ENCODE measurements around the gene ZFP2.
"Not testable (repeated sequence)": the region's sequence is repeated elsewhere in the genome, so short reads cannot be mapped to it uniquely, and the experiment has no call there.

Gene ZFP2

GRCh38 chr5:178895615-178896571, at the start of gene ZFP2:
TSS of gene ZFP2 (plus strand) at chr5:178895913. CDS start at chr5:178931314, 35,401 bp downstream.
- H3K27ac ChIP-seq = no peak within 1 kb of the TSS
- peaks cover 94 to 98% (median 96%) of the 10 kb centered on the region in 11 experiments for H3K9me3 ChIP-seq (replicated peaks in 1 of 11)
- H3K27me3 ChIP-seq = peaks cover 11 to 35% (median 24%) of the 10 kb centered on the region in 11 experiments
- H3K36me3 ChIP-seq = peaks cover 21 to 85% (median 57%) of the 10 kb centered on the region in 11 experiments
- no peaks in the 10 kb centered on the region for H4K20me1 ChIP-seq
- H3K4me2 ChIP-seq = peak within 1 kb of the TSS; percentile 30 to 67 (median 51); a peak in 20 of 22 replicates
- no peak for TF ChIP-seq Cebpa-rat (IDR thresholded peaks at IDR 0.05)
- H3K4me3 ChIP-seq = peak within 1 kb of the TSS; percentile 44 to 65 (median 56)
- peaks cover 0 to 4% (median 0%) of the 10 kb centered on the region in 10 experiments; a peak in 5 of 20 replicates for H3K4me1 ChIP-seq
- H3K9ac ChIP-seq = peak within 1 kb of the TSS in 9 of 11 experiments; percentile 6 to 61 (median 42); a peak in 9 of 22 replicates

GRCh38 chr5:178849316-178849715, 46.4 kb upstream of the ZFP2 start:
- peak overlapping the region in 4 of 11 experiments; percentile 6 to 36 (median 22); a peak in 4 of 22 replicates for H3K4me2 ChIP-seq
- H3K9ac ChIP-seq = no peak overlapping the region
- TF ChIP-seq Cebpa-rat (IDR thresholded peaks at IDR 0.05) = no peak
- H3K27me3 ChIP-seq = no peaks in the 10 kb centered on the region
- H3K36me3 ChIP-seq = no peaks in the 10 kb centered on the region
- no peaks in the 10 kb centered on the region for H4K20me1 ChIP-seq
- no peak overlapping the region for H3K4me3 ChIP-seq
- H3K27ac ChIP-seq = no peak overlapping the region
- peaks cover 0 to 34% (median 5%) of the 10 kb centered on the region in 11 experiments; a peak in 10 of 22 replicates for H3K9me3 ChIP-seq (replicated peaks in 1 of 11)
- H3K4me1 ChIP-seq = peaks cover 0 to 15% (median 2%) of the 10 kb centered on the region in 10 experiments; a peak in 6 of 20 replicates

GRCh38 chr5:178851951-178852350, 43.8 kb upstream of the ZFP2 start:
- H3K4me1 ChIP-seq = peaks cover 0 to 15% (median 2%) of the 10 kb centered on the region in 10 experiments; a peak in 6 of 20 replicates
- H3K27me3 ChIP-seq = no peaks in the 10 kb centered on the region
- H4K20me1 ChIP-seq = no peaks in the 10 kb centered on the region
- no peaks in the 10 kb centered on the region for H3K36me3 ChIP-seq
- no peak overlapping the region for H3K27ac ChIP-seq
- no peak overlapping the region for H3K4me2 ChIP-seq
- no peak overlapping the region for H3K9ac ChIP-seq
- H3K4me3 ChIP-seq = no peak overlapping the region
- no peak for TF ChIP-seq Cebpa-rat (IDR thresholded peaks at IDR 0.05)
- peaks cover 0 to 34% (median 5%) of the 10 kb centered on the region in 11 experiments; a peak in 10 of 22 replicates for H3K9me3 ChIP-seq (replicated peaks in 1 of 11)

GRCh38 chr5:178854284-178854683, 41.4 kb upstream of the ZFP2 start:
- Histone ChIP-seq H3K9me3 (replicated peaks in 1 of 11) (peaks cover 0 to 43% (median 10%) of the 10 kb centered on the region in 11 experiments; a peak in 10 of 22 replicates), H3K4me2 (no peak overlapping the region), H3K27me3 (no peaks in the 10 kb centered on the region), H3K36me3 (no peaks in the 10 kb centered on the region), H3K27ac (no peak overlapping the region), H3K4me1 (peaks cover 0 to 16% (median 6%) of the 10 kb centered on the region in 10 experiments; a peak in 10 of 20 replicates), H3K9ac (no peak overlapping the region), H4K20me1 (no peaks in the 10 kb centered on the region), H3K4me3 (no peak overlapping the region)
- no peak for TF ChIP-seq Cebpa-rat (IDR thresholded peaks at IDR 0.05)

DNA sequence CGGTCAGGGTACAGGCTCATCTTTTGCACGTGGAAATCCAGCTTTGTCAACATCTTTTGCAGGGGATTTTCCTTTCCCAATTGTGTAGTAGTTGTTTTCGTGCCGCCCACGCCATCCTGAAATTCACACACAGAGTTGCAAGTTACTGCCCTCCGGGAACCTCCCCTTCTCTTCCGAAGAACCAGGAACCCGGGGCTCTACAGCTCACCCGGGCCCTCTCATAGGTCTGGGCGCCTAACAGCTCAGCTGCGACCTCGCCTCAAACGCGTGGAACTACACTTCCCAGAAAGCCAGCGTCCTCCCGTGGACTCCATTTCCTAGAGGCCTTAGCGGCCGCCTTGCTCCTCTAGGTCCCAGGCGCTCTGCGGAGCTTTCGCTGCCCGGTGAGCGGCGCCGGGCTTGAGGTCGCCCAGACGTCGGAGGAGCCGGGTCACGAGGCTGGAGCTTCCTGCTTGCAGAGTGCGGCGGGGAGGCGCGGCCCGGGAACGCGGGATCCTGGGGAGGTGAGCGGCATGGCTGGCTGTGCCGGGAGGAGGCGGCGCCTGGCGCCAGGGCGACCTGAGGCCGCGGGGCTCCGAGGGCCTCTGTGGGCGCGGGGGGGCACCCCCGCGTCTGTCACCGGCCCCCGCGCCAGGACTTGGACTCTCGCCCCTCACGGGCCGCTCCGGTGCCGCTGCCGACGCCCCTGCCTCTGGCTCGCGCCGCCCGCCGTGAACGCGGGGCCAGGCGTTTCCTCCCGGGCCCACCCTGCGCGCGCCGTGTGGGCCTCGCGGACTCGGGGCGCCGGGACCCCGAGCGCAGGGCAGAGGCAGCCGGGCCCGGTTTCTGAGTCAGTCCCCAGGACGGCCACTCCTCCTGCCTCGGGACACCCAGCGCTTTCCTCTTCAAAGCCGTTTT, 35.8 kb upstream of the ZFP2 start, which contains the start of gene ZNF354B:
TSS of gene ZNF354B (plus strand) at position 329 of the 897 bp plus-strand sequence. CDS start 1,095 bp downstream, outside the sequence.
- Histone ChIP-seq H3K27ac (peak within 1 kb of the TSS; percentile 88 to 95 (median 92)), H3K9ac (peak within 1 kb of the TSS; percentile 88 to 98 (median 95))

DNA sequence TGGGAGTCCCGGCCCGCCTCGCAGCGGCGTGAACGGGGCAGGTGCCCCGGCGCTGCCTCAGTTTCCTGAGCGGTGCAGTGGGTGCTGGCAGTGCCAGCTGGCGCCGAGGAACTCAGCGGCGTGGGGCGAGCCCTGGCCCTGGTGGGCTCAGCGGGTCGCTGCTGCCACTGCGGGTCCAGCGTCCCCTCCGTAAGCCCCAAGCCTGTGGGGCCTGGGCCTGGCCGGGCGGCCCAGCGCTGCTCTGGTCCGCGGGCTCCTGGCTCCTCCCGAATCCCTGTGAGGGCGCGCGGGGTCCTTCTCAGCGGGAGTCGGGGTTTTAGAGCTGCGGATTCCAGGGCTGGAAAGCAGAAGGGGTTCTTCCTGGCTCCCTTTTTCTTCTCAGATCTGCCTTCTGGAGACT, 35.1 kb upstream of the ZFP2 start:
- H3K4me3 ChIP-seq = peak overlapping the region; percentile 85 to 99 (median 92)
- H3K9me3 ChIP-seq (replicated peaks in 1 of 11) = peaks cover 22 to 63% (median 38%) of the 10 kb centered on the region in 11 experiments
- peaks cover 12 to 30% (median 21%) of the 10 kb centered on the region in 10 experiments; a peak in 17 of 20 replicates for H3K4me1 ChIP-seq
- H4K20me1 ChIP-seq, H3K27me3 ChIP-seq: not testable (repeated sequence)
- H3K9ac ChIP-seq = peak overlapping the region; percentile 88 to 98 (median 95)
- H3K4me2 ChIP-seq = peak overlapping the region; percentile 63 to 86 (median 78)
- H3K36me3 ChIP-seq = peaks cover 41 to 45% (median 44%) of the 10 kb centered on the region in 11 experiments
- H3K27ac ChIP-seq = peak overlapping the region; percentile 88 to 95 (median 92)

More for the DNA sequence above, 35.8 kb upstream of the ZFP2 start, which contains the start of gene ZNF354B:
- Histone ChIP-seq H4K20me1 (peaks cover 0 to 8% (median 0%) of the 10 kb centered on the region in 11 experiments; a peak in 3 of 22 replicates), H3K4me1 (peaks cover 12 to 30% (median 21%) of the 10 kb centered on the region in 10 experiments; a peak in 17 of 20 replicates), H3K27me3 (no peaks in the 10 kb centered on the region), H3K9me3 (replicated peaks in 1 of 11) (peaks cover 14 to 56% (median 31%) of the 10 kb centered on the region in 11 experiments), H3K36me3 (peaks cover 34 to 38% (median 37%) of the 10 kb centered on the region in 11 experiments), H3K4me2 (peak within 1 kb of the TSS; percentile 63 to 86 (median 78)), H3K4me3 (peak within 1 kb of the TSS; percentile 85 to 99 (median 92))
- TF ChIP-seq Cebpa-rat (IDR thresholded peaks at IDR 0.05) = peak in 3 of 11 experiments; percentile 38 to 58 (median 41); a peak in 2 of 22 replicates

- Histone ChIP-seq H3K36me3 (peaks cover 51 to 55% (median 54%) of the 10 kb centered on the region in 11 experiments), H3K27ac (no peak overlapping the region), H3K4me1 (peaks cover 12 to 33% (median 21%) of the 10 kb centered on the region in 10 experiments; a peak in 17 of 20 replicates), H3K9ac (no peak overlapping the region), H3K27me3 (no peaks in the 10 kb centered on the region), H3K4me3 (peak overlapping the region in 8 of 10 experiments; percentile 1 to 38 (median 28); a peak in 9 of 20 replicates), H4K20me1 (peaks cover 0 to 8% (median 0%) of the 10 kb centered on the region in 11 experiments; a peak in 3 of 22 replicates), H3K9me3 (replicated peaks in 1 of 11) (peaks cover 32 to 73% (median 49%) of the 10 kb centered on the region in 11 experiments), H3K4me2 (peak overlapping the region; percentile 21 to 66 (median 54); a peak in 19 of 22 replicates)
- no peak for TF ChIP-seq Cebpa-rat (IDR thresholded peaks at IDR 0.05)
Observed at GRCh38 chr5:178861627-178862026, 34.1 kb upstream of the ZFP2 start.

Measured in BLaER1 treated with 17β-estradiol and CSF1 and Interleukin-3, amounts not matched to agents 10 nM and 100 nM (cell line).